Mesothelial cell of epicardium (in vitro differentiated cells): ENCODE data around the gene KAZN. TPM values are rescaled to one million over a fixed set of nuclear protein-coding genes. Genes with fewer than 3 reads are reported as not detected.
A peak's percentile ranks its signal among the peaks of the same experiment; 100 is the strongest.

Source experiments
- DNase-seq, 2 experiments: peaks; one replicate each; pipeline ENCODE4 v3.0.0; 2021; ENCODE audit warnings: low spot score in 2 of 2; ENCODE audit not compliant: unreplicated experiment in 2 of 2
- H3K27ac Mint-ChIP-seq: 2 replicates; pipeline ENCODE4 v1.8.0; 2021; ENCODE audit warnings: mixed read lengths
- H3K27me3 Mint-ChIP-seq: 2 replicates; pipeline ENCODE4 v1.8.0; 2021; ENCODE audit warnings: low read depth, mixed read lengths
- H3K36me3 Mint-ChIP-seq: 2 replicates; pipeline ENCODE4 v1.8.0; 2021; ENCODE audit warnings: mixed read lengths
- H3K4me1 Mint-ChIP-seq: 2 replicates; pipeline ENCODE4 v1.8.0; 2021; ENCODE audit warnings: mixed read lengths
- H3K4me3 Mint-ChIP-seq: 2 replicates; pipeline ENCODE4 v1.8.0; 2021; ENCODE audit warnings: mild to moderate bottlenecking, moderate library complexity, mixed read lengths
- H3K9me3 Mint-ChIP-seq: 2 replicates; pipeline ENCODE4 v1.8.0; 2021; ENCODE audit warnings: mixed read lengths
- total RNA-seq: library from RNA; stranded (reverse); gene quantifications from 3 replicates; pipeline ENCODE4 v1.2.1, GENCODE V29; 2021
- TF ChIP-seq, protein P1 (sequence below): fragments of 200-600 bp; sonication (generic); IDR thresholded peaks from one replicate; pipeline ENCODE4 v1.5.0; 2021; ENCODE audit warnings: antibody characterized with exemption; ENCODE audit not compliant: unreplicated experiment

Gene KAZN
- total RNA-seq, 1 donor from 2014 or later: 38.4 TPM

- Mint-ChIP-seq H3K9me3 (no peaks in the 10 kb centered on the region), H3K4me1 (peaks cover 16% of the 10 kb centered on the region), H3K27ac (no peak overlapping the region), H3K27me3 (no peaks in the 10 kb centered on the region), H3K36me3 (no peaks in the 10 kb centered on the region), H3K4me3 (no peak overlapping the region)
- TF ChIP-seq, protein P1, sequence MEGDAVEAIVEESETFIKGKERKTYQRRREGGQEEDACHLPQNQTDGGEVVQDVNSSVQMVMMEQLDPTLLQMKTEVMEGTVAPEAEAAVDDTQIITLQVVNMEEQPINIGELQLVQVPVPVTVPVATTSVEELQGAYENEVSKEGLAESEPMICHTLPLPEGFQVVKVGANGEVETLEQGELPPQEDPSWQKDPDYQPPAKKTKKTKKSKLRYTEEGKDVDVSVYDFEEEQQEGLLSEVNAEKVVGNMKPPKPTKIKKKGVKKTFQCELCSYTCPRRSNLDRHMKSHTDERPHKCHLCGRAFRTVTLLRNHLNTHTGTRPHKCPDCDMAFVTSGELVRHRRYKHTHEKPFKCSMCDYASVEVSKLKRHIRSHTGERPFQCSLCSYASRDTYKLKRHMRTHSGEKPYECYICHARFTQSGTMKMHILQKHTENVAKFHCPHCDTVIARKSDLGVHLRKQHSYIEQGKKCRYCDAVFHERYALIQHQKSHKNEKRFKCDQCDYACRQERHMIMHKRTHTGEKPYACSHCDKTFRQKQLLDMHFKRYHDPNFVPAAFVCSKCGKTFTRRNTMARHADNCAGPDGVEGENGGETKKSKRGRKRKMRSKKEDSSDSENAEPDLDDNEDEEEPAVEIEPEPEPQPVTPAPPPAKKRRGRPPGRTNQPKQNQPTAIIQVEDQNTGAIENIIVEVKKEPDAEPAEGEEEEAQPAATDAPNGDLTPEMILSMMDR: no peak
- no peak for DNase-seq
Observed at GRCh38 chr1:14663773-14664172, 65.3 kb downstream of the KAZN start.

- Mint-ChIP-seq H3K36me3 (no peaks in the 10 kb centered on the region), H3K27ac (no peak overlapping the region), H3K9me3 (no peaks in the 10 kb centered on the region), H3K4me3 (no peak overlapping the region), H3K4me1 (peaks cover 18% of the 10 kb centered on the region), H3K27me3 (no peaks in the 10 kb centered on the region)
- TF ChIP-seq, protein P1: no peak
- no peak for DNase-seq
Observed at GRCh38 chr1:14666373-14666772, 67.9 kb downstream of the KAZN start.

DNA sequence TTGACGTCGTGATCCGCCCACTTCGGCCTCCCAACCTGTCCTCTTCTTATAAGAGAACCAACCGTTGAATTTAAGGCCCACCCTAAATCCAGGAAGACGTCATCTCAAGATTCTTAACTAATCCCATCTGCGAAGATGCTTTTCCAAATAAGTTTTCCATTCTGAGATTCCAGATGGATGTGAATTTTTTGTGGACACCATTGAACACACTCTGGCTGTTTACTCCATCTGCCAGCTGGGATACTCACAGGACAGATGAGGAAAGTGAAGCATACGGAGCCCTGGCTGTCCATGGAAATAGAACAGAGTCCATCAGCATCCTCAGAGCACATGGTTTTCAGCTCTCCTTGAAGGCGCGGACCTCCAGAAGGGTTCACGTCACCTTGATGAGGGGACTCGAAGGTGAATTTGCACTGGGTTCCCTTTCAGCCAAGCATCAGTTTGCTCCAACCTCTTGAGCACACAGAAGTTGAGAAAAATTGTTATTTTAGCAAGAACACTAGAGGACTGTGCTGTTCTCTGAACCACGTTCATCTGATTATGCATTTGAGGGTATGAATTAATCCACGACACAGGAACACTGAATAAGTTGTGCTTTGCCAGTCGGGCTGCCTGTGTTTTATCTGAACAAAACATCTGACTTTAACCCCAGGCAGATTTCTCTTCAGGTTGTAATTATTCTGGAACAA is 68.6 kb downstream of the KAZN start:
- H3K27me3 Mint-ChIP-seq: no peaks in the 10 kb centered on the region
- no peak overlapping the region for H3K4me3 Mint-ChIP-seq
- H3K4me1 Mint-ChIP-seq: peaks cover 25% of the 10 kb centered on the region
- TF ChIP-seq, protein P1: no peak
- no peaks in the 10 kb centered on the region for H3K9me3 Mint-ChIP-seq
- peak overlapping the region; percentile 16 for H3K27ac Mint-ChIP-seq
- DNase-seq: no peak
- no peaks in the 10 kb centered on the region for H3K36me3 Mint-ChIP-seq

GRCh38 chr1:14667651-14667984 is 69.1 kb downstream of the KAZN start:
- no peaks in the 10 kb centered on the region for H3K9me3 Mint-ChIP-seq
- TF ChIP-seq, protein P1: no peak
- DNase-seq: no peak
- H3K4me3 Mint-ChIP-seq: no peak overlapping the region
- peaks cover 29% of the 10 kb centered on the region for H3K4me1 Mint-ChIP-seq
- no peaks in the 10 kb centered on the region for H3K36me3 Mint-ChIP-seq
- no peak overlapping the region for H3K27ac Mint-ChIP-seq
- H3K27me3 Mint-ChIP-seq: no peaks in the 10 kb centered on the region

GRCh38 chr1:14668538-14668937 is 70.1 kb downstream of the KAZN start:
- Mint-ChIP-seq H3K4me1 (peaks cover 29% of the 10 kb centered on the region), H3K9me3 (peaks cover 4% of the 10 kb centered on the region), H3K4me3 (no peak overlapping the region), H3K27me3 (no peaks in the 10 kb centered on the region), H3K27ac (no peak overlapping the region), H3K36me3 (peaks cover 3% of the 10 kb centered on the region)
- TF ChIP-seq, protein P1: no peak
- no peak for DNase-seq
